Heart left ventricle (tissue), 16 donors: ENCODE measurements around the gene NPC1L1. TPM values are rescaled to one million over a fixed set of nuclear protein-coding genes. Genes with fewer than 3 reads are reported as not detected.
"Not testable (repeated sequence)": the region's sequence is repeated elsewhere in the genome, so short reads cannot be mapped to it uniquely, and the experiment has no call there.

ENCODE experiments used
- ATAC-seq, 4 donors: fragments of 200-7000 bp; cut with Tn5 transposase; one replicate each; pipeline ENCODE4 v1.9.1; 2020 to 2022; ENCODE audit warnings: moderate library complexity in 4 of 4, mild to moderate bottlenecking in 3 of 4, moderate number of reproducible peaks in 1 of 4
- DNase-seq, 5 donors: peaks; one replicate each; pipeline ENCODE4 v3.0.0-alpha.2; 2020
- H3K27ac ChIP-seq, 12 donors: fragments of 200-600 bp; sonication (generic) in 4 of 12; one replicate each; pipeline versions ENCODE4 v1.5.0 to v1.8.0; 2016 to 2022; ENCODE audit warnings: mild to moderate bottlenecking in 2 of 12
- H3K27me3 ChIP-seq, 9 donors: fragments of 200-600 bp; sonication (generic) in 2 of 9; one replicate each; pipeline versions ENCODE4 v1.5.1 to v1.8.0; 2016 to 2022; ENCODE audit warnings: mild to moderate bottlenecking in 3 of 9
- H3K36me3 ChIP-seq, 9 donors: fragments of 200-600 bp; sonication (generic) in 2 of 9; one replicate each; pipeline versions ENCODE4 v1.5.0 to v1.8.0; 2018 to 2022; ENCODE audit warnings: mild to moderate bottlenecking in 2 of 9
- H3K4me1 ChIP-seq, 12 donors: fragments of 200-600 bp; sonication (generic) in 4 of 12; one replicate each; pipeline versions ENCODE4 v1.5.0 to v1.8.0; 2016 to 2022; ENCODE audit warnings: mild to moderate bottlenecking in 3 of 12
- H3K4me3 ChIP-seq, 12 donors: fragments of 200-600 bp; sonication (generic) in 4 of 12; one replicate each; pipeline versions ENCODE4 v1.5.0 to v1.8.0; 2017 to 2022; ENCODE audit warnings: mild to moderate bottlenecking in 9 of 12, moderate library complexity in 4 of 12
- H3K9me3 ChIP-seq, 12 donors: fragments of 200-600 bp; sonication (generic) in 4 of 12; one replicate each; pipeline versions ENCODE4 v1.5.0 to v1.8.0; 2016 to 2022; ENCODE audit warnings: mild to moderate bottlenecking in 1 of 12
- POLR2A ChIP-seq, 2 donors: fragments of 450-650 bp; IDR thresholded peaks; one replicate each; pipeline ENCODE4 v1.6.1; 2017; ENCODE audit warnings: antibody characterized with exemption in 2 of 2, mild to moderate bottlenecking in 2 of 2, moderate library complexity in 2 of 2
- WGBS, 4 donors: extraction: QIAGEN DNeasy Blood & Tissue Kit in 2 of 4; methylation state at CpG; one replicate each; pipeline versions ENCODE4 v1.1.5 to v1.1.7; 2013 to 2018; 5-methylcytosine and 5-hydroxymethylcytosine counted together
- intact Hi-C, 10 donors: fragments of 100-400 bp; cut with DNase I; formaldehyde crosslinking; loops; one replicate each; pipeline versions ENCODE4 v1.11.1 to v1.14.2; 2022
- polyA plus RNA-seq, 2 donors: library from polyadenylated mRNA; stranded (reverse); fragments of 200-250 nt; gene quantifications; one replicate each; pipeline ENCODE4 v1.2.3, GENCODE V29; 2013
- total RNA-seq, 9 donors: library from RNA; depleted of rRNA in 2 of 9; stranded (reverse); fragments of >200 nt in 2 of 9; fragmentation: NEBNext Ultra II Directional in 3 of 9; extraction: Animal tissue kit (Norgen Biotek cat#: 25700) in 3 of 9; gene quantifications; one replicate each; pipeline versions ENCODE4 v1.1.0 to v1.2.4, GENCODE V29; 2016 to 2023
- TF ChIP-seq, protein P1 (sequence below), 12 donors: fragments of 200-600 bp; sonication (generic) in 4 of 12; IDR thresholded peaks; one replicate each; pipeline versions ENCODE4 v1.5.0 to v1.8.0; 2018 to 2022; ENCODE audit warnings: antibody characterized with exemption in 12 of 12, mild to moderate bottlenecking in 5 of 12
- donor health status: ischemic (EF 13 %, LVEDD 7.1; RV severe dilation, severe dysfunction).
- donor health status: healthy with polysubstance abuse.
- donor health status: DM: no; HTN: yes; CAD: no.
- donor health status: DM: no; HTN: no; CAD: no.
- donor health status: ischemic (EF 25% LVEDD 6.9; RV normal size, moderate dysfunction).
- donor health status: ischemic (EF 25% LVEDD 5.7; RV mildly dilated, moderate dysfunction).
- donor health status: healthy.
- donor health status: DM: yes; HTN: yes; CAD: no.
- donor health status: ischemic (EF 35%, LVEDD 5.7; RV mildly dilated, moderate dysfunction).
- donor health status: nonischemic (EF 11% LVEDD 7.7; RV severe dilation, severe dysfunction).
- donor health status: DM: yes; HTN: yes; CAD: no.
- donor health status: PGD.
- donor health status: ischemic (EF 29% LVEDD 5.4; RV normal size, mild dysfunction).
- donor health status: nonischemic (EF 23%, LVEDD 6.1; RV moderate dilation, normal function).

Gene NPC1L1
- total and polyA plus RNA-seq, 11 donors = 0.03 to 0.25 (median 0.13) TPM; not detected in 4

DNA sequence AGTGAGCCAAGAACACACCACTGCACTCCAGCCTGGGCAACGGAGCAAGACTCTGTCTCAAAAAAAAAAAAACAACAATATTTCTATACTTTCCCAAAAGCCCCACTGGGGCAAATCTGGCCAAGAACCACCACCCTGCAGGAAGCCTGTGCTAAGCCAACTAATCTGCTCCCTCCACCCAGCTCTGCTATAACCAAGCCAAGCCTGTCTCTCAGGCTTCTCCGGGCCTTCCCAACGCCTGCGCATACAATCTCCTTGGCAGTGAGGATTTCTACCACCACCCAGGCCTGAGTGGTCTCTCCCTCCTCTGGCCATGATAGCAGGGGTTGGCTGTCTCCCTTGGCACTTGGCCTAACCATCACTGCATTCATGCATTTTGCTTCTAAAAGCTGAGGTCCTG lies 18.4 kb upstream of the NPC1L1 start:
- WGBS, 4 donors = 72 to 82% (median 79%) methylated on average over 4 of the region's 4 CpGs
- no peaks in the 10 kb centered on the region for H3K27me3 ChIP-seq
- H3K36me3 ChIP-seq = peaks cover 0 to 13% (median 5%) of the 10 kb centered on the region in 9 donors
- ATAC-seq = no peak
- H3K27ac ChIP-seq = no peak overlapping the region
- no peak overlapping the region for H3K4me3 ChIP-seq
- TF ChIP-seq, protein P1, sequence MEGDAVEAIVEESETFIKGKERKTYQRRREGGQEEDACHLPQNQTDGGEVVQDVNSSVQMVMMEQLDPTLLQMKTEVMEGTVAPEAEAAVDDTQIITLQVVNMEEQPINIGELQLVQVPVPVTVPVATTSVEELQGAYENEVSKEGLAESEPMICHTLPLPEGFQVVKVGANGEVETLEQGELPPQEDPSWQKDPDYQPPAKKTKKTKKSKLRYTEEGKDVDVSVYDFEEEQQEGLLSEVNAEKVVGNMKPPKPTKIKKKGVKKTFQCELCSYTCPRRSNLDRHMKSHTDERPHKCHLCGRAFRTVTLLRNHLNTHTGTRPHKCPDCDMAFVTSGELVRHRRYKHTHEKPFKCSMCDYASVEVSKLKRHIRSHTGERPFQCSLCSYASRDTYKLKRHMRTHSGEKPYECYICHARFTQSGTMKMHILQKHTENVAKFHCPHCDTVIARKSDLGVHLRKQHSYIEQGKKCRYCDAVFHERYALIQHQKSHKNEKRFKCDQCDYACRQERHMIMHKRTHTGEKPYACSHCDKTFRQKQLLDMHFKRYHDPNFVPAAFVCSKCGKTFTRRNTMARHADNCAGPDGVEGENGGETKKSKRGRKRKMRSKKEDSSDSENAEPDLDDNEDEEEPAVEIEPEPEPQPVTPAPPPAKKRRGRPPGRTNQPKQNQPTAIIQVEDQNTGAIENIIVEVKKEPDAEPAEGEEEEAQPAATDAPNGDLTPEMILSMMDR (IDR thresholded peaks at IDR 0.05) = no peak
- no peak for TF ChIP-seq POLR2A (IDR thresholded peaks at IDR 0.05)
- intact Hi-C loops = loop anchor here in 1 of 10 donors (5.0 kb wide), 1 partner anchor 52 kb away; no protein-coding TSS in a partner anchor
- no peaks in the 10 kb centered on the region for H3K4me1 ChIP-seq
- DNase-seq = no peak
- no peaks in the 10 kb centered on the region for H3K9me3 ChIP-seq

DNA sequence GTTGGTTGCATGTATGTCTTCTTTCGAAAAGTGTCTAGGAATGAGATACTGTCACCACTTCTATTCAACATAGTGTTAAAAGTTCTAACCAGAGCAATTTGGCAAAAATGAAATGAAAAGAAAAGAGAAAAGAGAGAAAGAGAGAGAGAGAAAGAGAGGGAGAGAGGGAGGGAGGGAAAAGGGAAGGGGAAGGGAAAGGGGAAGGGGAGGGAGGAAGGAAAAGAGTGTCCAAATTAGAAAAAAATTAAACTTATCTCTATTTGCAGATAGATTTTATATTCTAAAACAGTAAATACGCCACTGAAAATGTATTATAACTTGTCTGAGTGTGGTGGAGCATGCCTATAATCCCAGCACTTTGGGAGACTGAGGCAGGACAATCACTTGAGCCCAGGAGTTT lies 16.4 kb upstream of the NPC1L1 start:
- TF ChIP-seq, protein P1 (IDR thresholded peaks at IDR 0.05) = no peak
- TF ChIP-seq POLR2A (IDR thresholded peaks at IDR 0.05) = no peak
- no peak for ATAC-seq
- Histone ChIP-seq H3K36me3 (no peaks in the 10 kb centered on the region), H3K27ac (no peak overlapping the region), H3K4me3 (no peak overlapping the region), H3K4me1 (no peaks in the 10 kb centered on the region), H3K9me3 (no peaks in the 10 kb centered on the region), H3K27me3 (no peaks in the 10 kb centered on the region)
- no peak for DNase-seq
- WGBS, 4 donors = 84 to 89% (median 87%) methylated on average over 2 of the region's 2 CpGs
- intact Hi-C loops = loop anchor here in 1 of 10 donors (5.0 kb wide), 1 partner anchor 50 kb away; no protein-coding TSS in a partner anchor

GRCh38 chr7:44555350-44555749 lies 14.2 kb upstream of the NPC1L1 start:
- DNase-seq (no peak), ATAC-seq (no peak)
- H3K36me3 ChIP-seq = no peaks in the 10 kb centered on the region
- H3K9me3 ChIP-seq = no peaks in the 10 kb centered on the region
- intact Hi-C loops = loop anchor here in 1 of 10 donors (5.0 kb wide), 1 partner anchor 48 kb away; no protein-coding TSS in a partner anchor
- no peaks in the 10 kb centered on the region for H3K27me3 ChIP-seq
- no peak overlapping the region for H3K4me3 ChIP-seq
- TF ChIP-seq, protein P1 (IDR thresholded peaks at IDR 0.05) = no peak
- no peak for TF ChIP-seq POLR2A (IDR thresholded peaks at IDR 0.05)
- no peak overlapping the region for H3K27ac ChIP-seq
- WGBS, 4 donors = 76 to 86% (median 80%) methylated on average over 2 of the region's 2 CpGs
- H3K4me1 ChIP-seq = no peaks in the 10 kb centered on the region

GRCh38 chr7:44552473-44553005 lies 11.4 kb upstream of the NPC1L1 start:
- H3K27me3 ChIP-seq, intact Hi-C loops, H3K4me3 ChIP-seq, H3K4me1 ChIP-seq, H3K27ac ChIP-seq, ATAC-seq, H3K9me3 ChIP-seq, H3K36me3 ChIP-seq, DNase-seq: not testable (repeated sequence)
- 47 to 74% (median 64%) methylated on average over 3 of the region's 3 CpGs for WGBS, 4 donors

DNA sequence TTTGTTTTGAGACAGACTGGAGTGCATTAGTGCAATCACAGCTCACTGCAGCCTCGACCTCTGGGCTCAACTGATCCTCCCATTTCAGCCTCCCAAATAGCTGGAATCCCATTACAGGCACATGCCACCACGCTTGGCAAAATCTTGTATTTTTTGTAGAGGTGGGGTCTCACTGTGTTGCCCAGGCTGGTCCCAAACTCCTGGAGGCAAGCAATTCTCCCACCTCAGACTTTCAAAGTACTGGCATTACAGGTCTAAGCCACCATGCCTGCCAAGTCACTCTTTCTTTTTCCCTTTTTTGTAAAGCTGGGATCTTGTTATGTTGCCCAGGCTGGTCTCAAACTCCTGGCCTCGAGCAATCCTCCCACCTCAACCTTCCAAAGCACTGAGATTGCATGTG lies 8.3 kb upstream of the NPC1L1 start:
- no peak for DNase-seq
- no peaks in the 10 kb centered on the region for H3K27me3 ChIP-seq
- TF ChIP-seq POLR2A (IDR thresholded peaks at IDR 0.05) = no peak
- TF ChIP-seq, protein P1 (IDR thresholded peaks at IDR 0.05) = no peak
- no peak for ATAC-seq
- H3K27ac ChIP-seq = no peak overlapping the region
- H3K4me3 ChIP-seq = no peak overlapping the region
- intact Hi-C loops = no loop called here
- H3K9me3 ChIP-seq = no peaks in the 10 kb centered on the region
- no peaks in the 10 kb centered on the region for H3K36me3 ChIP-seq
- H3K4me1 ChIP-seq = no peaks in the 10 kb centered on the region
- 62 to 76% (median 69%) methylated on average over 3 of the region's 3 CpGs for WGBS, 4 donors
